GM19463 (cell line): ENCODE data around the gene BET1.

ENCODE experiments used
- ATAC-seq: cut with Tn5 transposase; IDR thresholded peaks from one replicate; pipeline ENCODE4 v1.9.1; 2021; ENCODE audit warnings: mild to moderate bottlenecking, moderate library complexity; ENCODE audit not compliant: unreplicated experiment

BET1 gene

DNA sequence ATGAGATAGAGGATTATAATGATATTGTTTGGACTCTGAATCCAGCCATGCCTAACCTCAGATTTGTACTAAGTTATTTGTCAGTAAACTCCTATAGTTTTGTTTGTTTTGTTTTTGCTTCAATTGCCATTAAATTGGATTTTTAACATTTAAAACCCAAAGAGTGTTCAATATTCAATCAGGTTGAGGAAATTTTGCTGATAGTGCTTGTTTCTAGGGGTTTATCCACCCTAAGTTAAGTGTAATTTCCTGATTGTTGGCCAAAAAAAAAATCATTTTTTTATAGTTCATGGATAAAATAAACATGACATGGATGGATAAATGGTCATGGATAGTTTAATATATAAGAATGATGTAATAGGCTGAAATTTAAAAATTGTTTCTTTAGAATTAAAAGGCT is 11.4 kb upstream of the BET1 start:
- ATAC-seq = no peak

DNA sequence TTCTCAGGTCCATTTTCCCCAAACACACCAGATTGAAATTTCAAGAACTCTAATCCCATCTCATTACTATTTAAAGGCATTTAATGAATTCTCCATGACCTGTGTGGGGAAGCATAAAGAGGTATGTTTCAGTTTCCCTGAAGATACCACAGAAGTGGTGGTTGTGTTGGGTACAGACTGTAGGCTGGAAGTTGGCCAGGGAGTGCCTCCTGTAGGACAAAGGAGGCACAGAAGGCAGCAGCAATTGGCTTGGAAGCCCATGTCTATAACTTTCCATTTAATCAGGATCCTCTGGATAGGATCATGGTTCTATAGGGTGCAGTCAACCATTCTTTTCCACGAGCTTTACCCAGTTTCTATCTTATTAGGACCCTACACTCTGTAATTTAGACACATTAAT is 8.6 kb upstream of the BET1 start:
- ATAC-seq = no peak

DNA sequence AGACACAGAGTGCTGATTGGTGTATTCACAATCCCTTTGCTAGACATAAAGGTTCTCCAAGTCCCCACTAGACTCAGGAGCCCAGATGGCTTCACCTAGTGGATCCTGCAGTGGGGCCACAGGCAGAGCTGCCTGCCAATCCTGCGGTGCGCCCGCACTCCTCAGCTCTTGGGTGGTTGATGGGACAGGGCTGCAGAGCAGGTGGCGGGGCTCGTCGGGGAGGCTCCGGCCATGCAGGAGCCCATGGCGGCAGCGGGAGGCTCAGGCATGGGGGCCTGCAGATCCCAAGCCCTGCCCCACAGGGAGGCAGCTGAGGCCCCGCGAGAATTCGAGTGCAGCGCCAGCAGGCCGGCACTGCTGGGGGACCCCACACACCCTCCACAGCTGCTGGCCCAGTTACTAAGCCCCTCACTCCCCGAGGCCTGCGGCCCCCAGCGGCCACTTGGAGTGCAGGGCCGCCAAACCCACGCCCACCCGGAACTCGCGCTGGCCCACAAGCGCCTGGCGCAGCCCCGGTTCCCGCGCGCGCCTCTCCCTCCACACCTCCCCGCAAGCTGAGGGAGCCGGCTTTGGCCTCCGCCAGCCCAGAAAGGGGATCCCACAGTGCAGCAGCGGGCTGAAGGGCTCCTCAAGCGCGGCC is 7.7 kb upstream of the BET1 start:
- ATAC-seq = no peak

DNA sequence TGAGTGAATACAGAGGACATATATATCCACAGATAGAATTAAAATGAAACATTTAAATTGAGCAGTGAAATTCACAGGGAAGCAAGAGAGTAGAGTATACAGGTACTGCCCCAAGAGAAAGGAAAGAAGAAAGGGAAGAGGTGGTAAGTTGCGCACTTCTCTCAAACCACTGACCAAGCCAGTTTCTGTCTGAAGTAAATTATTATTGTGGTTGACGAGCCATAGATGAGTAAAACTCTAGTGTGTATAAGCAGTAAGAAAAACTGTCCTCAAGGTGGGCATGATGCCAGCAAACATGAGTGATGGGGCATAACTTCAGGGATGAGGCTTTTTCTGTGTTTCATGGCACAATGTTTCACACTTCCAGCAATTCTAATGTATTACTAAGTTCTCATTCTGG is 4.4 kb upstream of the BET1 start:
- ATAC-seq = peak; percentile 31

DNA sequence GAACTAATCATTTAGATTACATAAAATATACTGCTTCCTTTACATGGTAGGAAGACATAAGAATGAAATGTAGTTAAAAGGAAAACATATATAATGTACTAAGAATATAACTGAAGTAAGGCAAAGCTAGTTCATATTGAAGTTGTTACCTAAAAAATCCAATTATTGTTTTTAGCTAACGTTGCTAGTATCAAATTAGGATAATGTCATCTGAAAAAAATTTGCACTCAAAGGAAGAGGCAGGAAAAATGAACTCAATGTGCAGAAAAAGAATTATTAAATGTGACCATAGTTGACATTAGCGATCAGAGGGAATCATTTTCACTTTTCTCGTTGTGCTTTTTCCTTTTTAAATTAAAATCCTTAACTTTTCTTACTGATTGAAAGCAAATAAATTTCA is 1.6 kb upstream of the BET1 start:
- ATAC-seq = no peak

DNA sequence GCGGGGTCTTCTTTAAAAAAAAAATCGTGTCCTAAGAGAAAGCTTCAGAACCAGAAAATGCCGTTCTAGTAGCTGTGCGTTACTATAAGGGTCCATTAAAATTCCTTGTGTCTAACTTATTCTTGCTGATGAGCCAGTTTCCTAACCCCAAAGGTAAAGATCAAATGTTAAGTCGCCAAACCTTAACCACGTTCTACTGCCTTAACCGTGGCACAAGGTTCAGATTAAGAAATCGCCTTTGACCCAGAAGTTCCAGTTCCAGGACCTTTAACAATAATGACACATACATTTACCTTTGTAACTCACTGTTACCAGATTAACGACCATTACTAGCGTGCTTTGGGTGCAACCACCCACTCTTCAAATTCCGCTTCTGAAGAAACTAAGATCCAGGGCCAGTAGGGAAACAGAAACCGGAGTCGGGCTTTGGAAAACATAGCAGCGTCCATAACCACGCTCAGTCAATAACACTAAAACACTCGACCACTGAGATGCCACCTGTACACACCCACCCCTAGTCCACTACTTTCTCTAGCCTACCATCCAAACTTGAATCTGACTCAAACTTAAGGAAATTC is 620 bp downstream of the BET1 start:
- peak; percentile 19 for ATAC-seq

DNA sequence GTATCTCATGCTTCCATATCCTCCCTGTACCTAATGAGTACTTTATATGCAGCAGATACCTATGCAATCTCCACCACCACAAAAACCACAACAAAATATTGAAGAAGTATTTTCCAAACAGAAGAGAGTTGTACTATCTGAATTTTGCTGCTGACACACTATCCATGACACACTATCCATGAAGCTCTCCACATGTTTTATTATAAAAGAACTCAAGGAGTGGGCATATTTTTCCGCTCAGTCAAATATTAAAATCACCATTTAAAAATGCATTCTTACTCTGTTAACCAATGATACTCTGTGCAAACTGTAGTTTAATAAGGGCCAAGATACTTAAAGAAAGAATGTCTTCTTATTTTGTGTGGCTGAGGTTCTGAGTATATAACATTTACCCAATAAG is 2.8 kb downstream of the BET1 start:
- ATAC-seq = no peak

DNA sequence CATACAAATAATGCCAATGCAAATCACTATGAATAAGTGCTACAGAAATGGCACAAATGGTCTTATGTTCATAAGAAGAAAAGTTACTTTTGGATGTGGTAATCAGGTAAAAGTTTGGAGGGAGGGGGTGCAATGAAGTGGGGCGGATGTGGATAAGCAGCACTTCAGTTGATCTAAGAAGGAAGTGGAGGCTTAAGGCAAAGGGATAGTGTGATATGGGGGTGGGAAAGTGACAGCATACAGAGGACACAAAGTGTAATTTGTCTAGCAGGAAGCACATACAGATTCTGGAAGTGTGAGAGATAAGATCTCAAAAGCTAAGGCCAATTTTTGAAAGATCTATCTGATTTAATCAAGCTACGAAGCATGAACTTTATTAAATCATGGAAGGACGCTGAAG is 6.3 kb downstream of the BET1 start:
- no peak for ATAC-seq

DNA sequence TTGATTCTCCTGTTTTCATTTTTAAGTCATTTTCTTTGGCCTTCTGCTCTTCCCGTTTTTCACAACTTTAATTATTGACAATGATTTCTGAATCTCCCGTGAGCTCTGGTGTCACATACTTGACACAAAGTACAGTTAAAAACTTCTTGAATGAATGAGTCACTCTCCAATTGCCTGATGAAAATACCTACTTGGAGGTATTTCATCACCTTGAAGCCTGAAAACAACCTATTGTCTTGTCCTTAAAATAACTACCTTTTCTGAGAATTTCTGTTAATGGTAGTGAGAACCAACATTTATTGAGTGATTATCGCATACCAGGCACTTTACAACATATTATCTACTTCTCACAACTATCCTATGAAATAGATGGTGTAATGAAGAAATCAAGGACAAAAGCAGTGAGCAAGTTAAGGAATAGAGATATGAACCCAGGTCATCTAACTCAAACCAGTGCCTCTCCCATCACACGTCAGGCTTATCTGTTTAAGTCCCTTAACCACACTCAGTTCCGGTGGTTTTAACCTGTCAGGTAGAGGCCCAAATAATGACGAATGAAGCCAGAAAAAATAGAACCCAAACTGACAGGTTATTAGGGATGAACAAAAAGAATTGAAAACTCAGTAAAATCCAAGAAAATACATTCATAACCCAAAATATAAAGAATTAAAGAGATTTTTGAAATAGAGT is 11.6 kb downstream of the BET1 start:
- ATAC-seq = no peak

DNA sequence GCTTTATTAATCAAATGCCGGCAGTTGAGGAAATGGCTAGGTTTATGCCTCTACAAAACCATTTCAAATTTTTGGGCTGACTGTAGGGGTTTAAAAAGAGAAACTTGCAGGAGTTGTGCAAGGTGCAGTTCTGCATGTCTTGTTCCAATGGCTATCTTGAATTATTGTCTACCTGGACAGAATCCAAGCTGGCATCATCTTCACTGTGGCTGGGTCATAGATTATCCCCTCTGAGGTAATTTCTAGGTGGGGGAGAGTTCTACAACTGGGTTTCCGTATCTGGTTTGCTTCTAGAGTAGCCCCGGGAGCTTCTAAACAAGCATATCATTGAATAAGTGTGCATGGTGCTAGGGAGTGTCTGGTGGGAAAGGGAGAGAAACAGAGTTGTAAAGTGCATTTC is 16.9 kb downstream of the BET1 start:
- no peak for ATAC-seq

DNA sequence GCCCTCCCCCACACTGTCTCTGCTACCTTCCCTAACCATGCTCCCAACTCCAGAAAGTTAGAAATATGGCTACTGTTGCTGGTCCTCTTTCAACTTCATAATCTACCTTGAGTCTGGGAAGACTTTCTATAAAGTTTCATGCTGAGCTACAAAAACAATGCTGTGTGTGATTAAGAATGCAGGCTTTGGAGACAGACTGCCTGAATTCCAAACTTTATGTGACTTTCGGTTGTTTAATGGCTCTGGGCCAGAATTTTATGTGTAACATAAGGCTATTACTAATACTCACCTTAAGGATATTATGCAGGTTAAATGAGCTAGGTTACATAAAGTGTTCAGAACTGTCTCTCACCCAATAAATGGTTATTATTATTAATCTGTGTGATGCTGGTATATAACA is 19.1 kb downstream of the BET1 start:
- no peak for ATAC-seq

DNA sequence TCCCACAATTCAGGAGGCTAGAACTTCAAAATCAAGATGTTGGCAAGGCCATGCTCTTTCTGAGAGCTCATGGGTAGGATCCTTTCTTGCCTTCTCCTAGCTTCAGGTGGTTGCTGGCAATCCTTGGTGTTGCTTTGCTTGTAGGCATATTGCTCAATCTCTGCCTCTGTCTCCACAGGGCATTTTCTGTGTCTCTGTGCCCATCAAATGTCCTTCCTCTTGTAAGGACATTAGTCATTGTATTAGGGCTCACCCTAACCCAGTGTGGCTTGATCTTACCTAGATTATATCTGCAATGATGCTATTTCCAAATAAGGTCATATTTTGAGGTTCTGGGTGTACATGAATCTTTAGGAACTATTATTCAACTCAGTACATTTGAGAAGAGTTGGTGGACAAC is 20.1 kb downstream of the BET1 start:
- ATAC-seq = no peak

DNA sequence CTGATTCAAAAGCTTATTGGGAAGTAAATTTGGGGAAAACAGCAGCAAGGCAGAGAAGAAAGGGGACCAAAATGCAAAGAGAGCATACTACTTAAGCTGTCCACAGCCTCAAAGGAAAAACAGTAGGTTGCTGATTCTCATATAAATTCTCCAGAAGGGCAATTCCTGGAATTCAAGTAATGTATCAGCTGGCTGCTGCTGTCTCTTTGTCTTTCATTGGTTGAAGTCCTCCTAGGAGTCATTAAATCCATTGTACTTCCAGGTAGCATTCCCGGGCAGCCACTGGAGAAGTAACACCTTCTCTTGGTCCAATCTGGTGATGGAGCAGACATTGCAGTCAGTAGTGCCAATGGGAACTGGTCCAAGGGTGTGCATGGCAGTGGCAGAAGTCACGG is 22.7 kb downstream of the BET1 start:
- ATAC-seq = no peak

DNA sequence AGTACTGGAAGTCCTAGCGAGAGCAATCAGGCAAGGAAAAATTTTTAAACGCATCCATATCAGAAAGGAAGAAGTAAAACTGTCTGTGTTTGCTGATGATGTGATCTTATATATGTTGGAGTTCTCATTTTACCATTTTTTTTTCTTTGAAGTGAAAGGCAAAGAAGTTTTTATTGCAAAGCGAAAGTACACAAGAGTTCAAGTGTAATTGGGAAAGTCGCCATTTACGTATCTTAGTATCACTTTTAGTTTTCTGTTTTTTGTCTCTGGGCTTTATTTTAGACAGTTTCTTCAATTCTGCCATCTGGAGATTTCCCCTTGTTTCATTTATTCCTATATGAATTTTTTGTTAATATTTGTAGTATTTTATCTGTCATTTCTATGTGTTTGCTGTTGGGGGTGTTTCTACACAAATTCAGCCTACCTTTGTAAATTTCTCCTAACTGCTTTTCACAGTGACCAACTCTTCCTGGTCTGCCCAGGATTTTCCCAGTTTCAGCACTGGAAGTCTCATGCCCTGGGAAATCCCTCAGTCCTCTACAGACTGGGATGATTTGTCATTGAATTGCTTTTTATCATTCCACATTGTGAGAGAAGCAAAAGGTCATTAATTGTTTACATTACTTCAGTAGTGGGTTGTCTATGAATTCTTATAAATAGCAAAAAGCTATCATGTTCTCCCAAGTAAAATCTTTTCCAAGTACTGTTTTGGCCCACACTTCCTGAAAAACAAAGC is 23.2 kb downstream of the BET1 start:
- no peak for ATAC-seq

DNA sequence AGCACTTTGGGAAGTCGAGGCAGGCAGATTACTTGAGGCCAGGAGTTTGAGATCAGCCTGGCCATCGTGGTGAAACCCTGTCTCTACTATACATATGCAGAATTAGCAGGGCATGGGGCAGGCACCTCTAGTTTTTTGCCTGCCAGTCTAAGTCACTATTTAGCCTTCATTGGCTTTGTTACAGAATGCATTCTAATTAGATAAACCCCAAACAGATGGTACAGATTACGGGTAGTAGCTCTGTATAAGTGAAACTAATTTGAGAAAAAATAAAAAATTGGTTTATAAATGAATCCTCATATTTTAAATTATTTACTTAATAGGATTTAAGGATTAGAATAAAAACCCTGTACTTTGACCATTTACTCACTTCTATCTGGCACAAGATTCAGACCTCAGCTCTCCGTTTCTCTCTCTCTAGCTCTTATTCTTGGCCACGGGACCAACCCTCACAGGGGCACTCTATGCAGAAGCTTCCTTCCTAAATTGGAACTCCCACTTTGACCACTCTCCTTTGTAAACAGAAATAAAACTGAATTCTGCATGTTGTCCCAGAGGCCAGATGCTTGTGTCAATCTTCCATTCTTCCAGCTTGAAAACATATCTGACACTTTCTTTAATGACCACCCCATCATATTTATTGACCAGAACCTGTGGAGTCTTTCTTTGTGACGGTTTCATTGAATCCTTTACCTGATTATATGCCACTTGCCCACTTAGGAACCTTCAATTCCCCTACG is 26.8 kb downstream of the BET1 start:
- ATAC-seq = no peak

DNA sequence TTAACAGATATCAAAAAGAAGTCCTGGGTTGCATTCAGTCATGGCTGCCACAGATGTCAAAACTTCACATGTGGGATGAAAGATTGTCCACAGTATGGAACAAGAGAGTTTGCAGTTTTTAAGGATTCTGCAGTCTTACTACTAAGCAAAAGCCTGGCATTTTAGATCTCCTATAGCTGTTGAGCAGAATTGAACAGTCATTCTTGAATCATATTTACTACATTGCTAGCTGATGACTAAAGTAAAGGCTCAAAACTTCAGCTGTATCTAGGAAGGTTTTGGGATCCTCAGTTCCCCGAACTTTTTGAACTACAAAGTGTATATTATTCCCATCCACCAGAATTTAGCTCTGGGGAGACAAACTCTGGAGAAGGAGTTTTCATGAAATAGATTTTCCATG is 31.0 kb downstream of the BET1 start:
- ATAC-seq = no peak

DNA sequence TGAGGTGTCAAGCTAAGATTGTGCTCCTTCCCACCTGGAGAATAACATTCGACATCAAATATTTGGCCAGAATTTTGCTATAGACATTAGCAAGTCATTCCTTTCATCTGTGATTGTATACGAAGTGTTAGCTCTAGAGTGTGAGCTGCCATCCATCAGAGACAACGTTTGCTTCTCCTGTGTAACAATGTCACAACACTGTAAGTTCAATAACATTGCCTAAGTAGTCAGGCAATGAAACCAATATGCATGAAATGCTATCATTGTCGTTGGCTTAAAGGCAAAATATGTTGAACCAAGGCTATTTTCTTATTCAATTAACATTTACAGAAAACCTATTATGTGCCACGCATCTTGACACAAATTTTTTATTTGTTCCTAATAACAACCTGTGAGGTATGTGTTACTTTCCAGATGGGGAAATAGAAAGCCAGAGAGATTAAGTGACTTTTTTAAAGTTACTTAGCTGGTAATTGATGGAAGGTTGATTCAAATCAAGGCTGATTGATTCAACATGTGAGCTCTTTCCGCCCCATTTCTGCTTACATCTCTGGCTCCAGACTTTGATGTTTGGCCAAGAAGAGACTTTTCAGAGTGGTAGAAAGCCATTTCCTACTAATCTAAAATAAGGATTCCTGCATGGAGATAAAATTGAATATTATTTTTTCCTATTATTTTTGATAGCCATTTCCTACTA is 32.0 kb downstream of the BET1 start:
- ATAC-seq = no peak

DNA sequence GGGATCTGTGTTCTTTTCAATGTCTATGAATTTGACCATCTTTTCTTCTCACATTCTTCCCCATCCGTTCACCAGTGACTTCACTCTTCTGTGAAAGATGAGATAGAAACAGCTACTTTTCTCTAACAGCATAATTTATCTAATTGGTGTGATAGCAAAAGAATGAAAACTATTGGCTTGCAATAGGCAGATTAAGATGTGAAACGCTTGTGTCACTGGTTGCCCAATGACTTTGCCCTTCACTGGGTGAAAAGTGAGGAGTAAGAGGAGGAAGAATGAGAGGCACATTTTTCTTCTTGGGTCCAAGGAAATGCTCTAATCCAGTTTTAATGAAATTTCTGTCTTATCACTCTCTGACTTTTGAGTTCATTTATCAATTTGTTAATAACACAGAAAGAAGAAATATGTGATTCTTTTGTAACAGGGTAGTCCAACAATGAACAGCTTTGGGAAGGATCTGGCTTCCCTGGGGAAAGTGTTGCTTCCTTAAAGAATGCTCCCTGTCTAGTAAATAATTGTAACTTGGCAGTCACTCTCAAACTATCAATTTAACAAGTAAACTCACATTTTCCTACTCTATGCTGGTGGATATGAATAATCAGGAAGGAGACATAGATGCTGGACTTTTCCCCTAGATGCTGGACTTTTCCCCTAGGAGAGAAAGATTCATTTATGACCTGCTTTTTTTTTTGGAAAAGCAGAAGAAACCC is 35.1 kb downstream of the BET1 start:
- no peak for ATAC-seq

DNA sequence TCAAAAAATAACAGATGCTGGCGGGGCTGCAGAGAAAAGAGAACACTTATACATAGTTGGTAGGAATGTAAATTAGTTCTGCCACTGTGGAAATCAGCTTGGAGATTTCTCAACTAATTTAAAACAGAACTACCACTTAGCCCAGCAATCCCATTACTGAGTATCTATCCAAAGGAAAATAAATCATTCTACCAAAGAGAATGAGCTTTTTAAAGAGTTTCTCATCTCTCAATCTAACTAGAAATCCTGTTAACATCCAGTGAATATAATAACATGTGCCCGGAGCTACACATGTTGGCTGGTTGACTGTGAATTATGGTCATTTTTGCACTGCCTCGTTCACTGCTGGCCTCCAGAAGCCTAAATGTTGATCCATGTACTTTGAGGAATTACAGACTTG is 39.3 kb downstream of the BET1 start:
- ATAC-seq = no peak

DNA sequence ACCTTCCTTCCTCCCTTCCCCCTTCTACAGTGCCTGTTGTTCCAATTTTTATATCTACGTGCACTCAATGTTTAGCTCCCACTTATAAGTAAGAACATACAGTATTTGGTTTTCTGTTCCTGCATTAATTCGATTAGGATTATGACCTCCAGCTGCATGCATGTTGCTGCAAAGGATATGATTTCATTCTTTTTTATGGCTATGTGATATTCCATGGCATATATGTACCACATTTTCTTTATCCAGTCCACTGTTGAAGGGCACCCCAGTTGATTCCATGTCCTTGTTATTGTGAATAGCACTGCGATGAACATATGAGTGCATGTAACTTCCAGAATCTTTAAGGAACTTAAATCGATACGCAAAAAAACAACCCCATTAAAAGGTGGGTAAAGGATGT is 39.9 kb downstream of the BET1 start:
- ATAC-seq = no peak
